NCI-H2171 treated with DMSO at 0.1 percent for 48 hours (cell line): ENCODE results near the gene CYB5R2.

Experiments used
- DNase-seq: peaks from one replicate; lab custom pipeline; 2025; lab: John Stamatoyannopoulos, UW

CYB5R2 gene

GRCh38 chr11:7672960-7673723, at the start of gene CYB5R2:
CYB5R2 (minus strand) TSS chr11:7673500; CDS start chr11:7672825, 675 bp downstream.
- DNase-seq = no peak

GRCh38 chr11:7714786-7715185, 41.5 kb upstream of the CYB5R2 start:
- no peak for DNase-seq

- DNase-seq = no peak
These were observed 33.1 kb upstream of the CYB5R2 start, which contains the start of gene OVCH2 for GRCh38 chr11:7706377-7706776. OVCH2 (minus strand) TSS chr11:7706477; CDS start chr11:7706394, 83 bp downstream.

- no peak for DNase-seq
These were observed 30.4 kb upstream of the CYB5R2 start for GRCh38 chr11:7703740-7704139.

- DNase-seq = no peak
These were observed 23.1 kb upstream of the CYB5R2 start for GRCh38 chr11:7696424-7696823.

GRCh38 chr11:7694235-7694634, 20.9 kb upstream of the CYB5R2 start:
- DNase-seq = no peak

GRCh38 chr11:7692426-7692825, 19.1 kb upstream of the CYB5R2 start:
- DNase-seq = no peak

GRCh38 chr11:7691759-7692350, 18.6 kb upstream of the CYB5R2 start:
- no peak for DNase-seq

- DNase-seq = peak; percentile 7
These were observed 17.3 kb upstream of the CYB5R2 start for GRCh38 chr11:7690648-7691047.

- no peak for DNase-seq
These were observed 15.9 kb upstream of the CYB5R2 start for GRCh38 chr11:7689239-7689638.

- peak; percentile 25 for DNase-seq
These were observed 15.0 kb upstream of the CYB5R2 start for GRCh38 chr11:7688238-7688826.

- DNase-seq = no peak
These were observed 14.1 kb upstream of the CYB5R2 start for GRCh38 chr11:7687386-7687785.

- DNase-seq = no peak
These were observed 13.5 kb upstream of the CYB5R2 start for GRCh38 chr11:7686761-7687160.

- no peak for DNase-seq
These were observed 10.3 kb upstream of the CYB5R2 start for GRCh38 chr11:7683571-7683970.

- DNase-seq = no peak
These were observed 4.5 kb upstream of the CYB5R2 start for GRCh38 chr11:7677796-7678201.

- no peak for DNase-seq
These were observed 3.8 kb upstream of the CYB5R2 start for GRCh38 chr11:7677071-7677470.

- DNase-seq = no peak
These were observed 2.3 kb upstream of the CYB5R2 start for GRCh38 chr11:7675631-7676030.

GRCh38 chr11:7673724-7674434, 579 bp upstream of the CYB5R2 start:
- DNase-seq = no peak

- no peak for DNase-seq
These were observed 882 bp downstream of the CYB5R2 start for GRCh38 chr11:7672276-7672959.

- DNase-seq = no peak
These were observed 1.7 kb downstream of the CYB5R2 start for GRCh38 chr11:7671347-7672215.

- no peak for DNase-seq
These were observed 2.7 kb downstream of the CYB5R2 start for GRCh38 chr11:7670641-7671040.
